ENCODE data around the gene EIF5.

EIF5 gene

DNA sequence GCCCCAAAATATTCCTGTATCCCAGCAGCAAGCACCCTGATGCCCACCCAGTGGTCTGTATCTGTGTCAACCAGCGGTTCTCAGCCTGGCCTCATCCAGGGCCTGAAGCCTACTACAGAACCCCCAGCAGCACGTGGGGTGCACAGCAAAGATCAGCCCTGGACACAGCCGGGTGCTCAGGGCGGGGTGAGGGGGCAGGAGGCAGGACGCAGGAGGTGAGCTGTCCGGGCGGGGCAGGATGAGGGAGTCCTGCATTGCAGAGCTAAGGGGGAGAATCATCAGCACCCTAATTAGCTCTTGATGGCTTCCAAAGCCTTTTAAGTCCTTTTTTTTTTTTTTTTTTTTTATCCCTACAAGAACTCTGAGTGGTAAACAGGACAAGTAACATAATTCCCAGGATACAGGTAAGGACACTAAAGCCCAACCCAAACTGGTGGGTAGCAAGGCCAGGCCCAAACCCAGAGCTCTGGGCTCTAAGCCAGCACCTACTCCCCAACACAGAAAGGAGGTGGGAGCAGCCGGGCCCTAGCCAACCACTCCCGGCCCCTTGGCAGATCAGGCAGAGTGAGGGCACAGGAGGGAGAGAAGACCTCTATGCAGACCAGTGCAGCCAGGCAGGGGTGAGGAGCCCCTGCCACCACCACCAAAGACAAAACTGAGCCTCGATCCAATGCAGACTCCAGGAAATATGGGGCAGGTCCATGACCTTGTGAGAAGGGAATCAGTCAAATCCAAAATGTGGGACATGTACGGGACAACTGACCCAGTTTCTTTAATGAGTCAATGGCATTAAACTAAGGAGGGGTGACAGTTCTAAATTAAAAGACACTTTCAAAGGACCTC lies 32.3 kb upstream of the EIF5 start:
- TF ChIP-seq TAF1 (IDR thresholded peaks at IDR 0.05; ENCODE audit: borderline replicate concordance, insufficient read depth, low read length), result no peak
- TF ChIP-seq FOXP2 (optimal IDR thresholded peaks at IDR 0.05; ENCODE audit: borderline replicate concordance, extremely low read depth, extremely low read length, insufficient read depth), result no peak
- TF ChIP-seq POLR2AphosphoS5 (IDR thresholded peaks at IDR 0.05; ENCODE audit: low read depth, low read length), result no peak
- TF ChIP-seq, protein P1, sequence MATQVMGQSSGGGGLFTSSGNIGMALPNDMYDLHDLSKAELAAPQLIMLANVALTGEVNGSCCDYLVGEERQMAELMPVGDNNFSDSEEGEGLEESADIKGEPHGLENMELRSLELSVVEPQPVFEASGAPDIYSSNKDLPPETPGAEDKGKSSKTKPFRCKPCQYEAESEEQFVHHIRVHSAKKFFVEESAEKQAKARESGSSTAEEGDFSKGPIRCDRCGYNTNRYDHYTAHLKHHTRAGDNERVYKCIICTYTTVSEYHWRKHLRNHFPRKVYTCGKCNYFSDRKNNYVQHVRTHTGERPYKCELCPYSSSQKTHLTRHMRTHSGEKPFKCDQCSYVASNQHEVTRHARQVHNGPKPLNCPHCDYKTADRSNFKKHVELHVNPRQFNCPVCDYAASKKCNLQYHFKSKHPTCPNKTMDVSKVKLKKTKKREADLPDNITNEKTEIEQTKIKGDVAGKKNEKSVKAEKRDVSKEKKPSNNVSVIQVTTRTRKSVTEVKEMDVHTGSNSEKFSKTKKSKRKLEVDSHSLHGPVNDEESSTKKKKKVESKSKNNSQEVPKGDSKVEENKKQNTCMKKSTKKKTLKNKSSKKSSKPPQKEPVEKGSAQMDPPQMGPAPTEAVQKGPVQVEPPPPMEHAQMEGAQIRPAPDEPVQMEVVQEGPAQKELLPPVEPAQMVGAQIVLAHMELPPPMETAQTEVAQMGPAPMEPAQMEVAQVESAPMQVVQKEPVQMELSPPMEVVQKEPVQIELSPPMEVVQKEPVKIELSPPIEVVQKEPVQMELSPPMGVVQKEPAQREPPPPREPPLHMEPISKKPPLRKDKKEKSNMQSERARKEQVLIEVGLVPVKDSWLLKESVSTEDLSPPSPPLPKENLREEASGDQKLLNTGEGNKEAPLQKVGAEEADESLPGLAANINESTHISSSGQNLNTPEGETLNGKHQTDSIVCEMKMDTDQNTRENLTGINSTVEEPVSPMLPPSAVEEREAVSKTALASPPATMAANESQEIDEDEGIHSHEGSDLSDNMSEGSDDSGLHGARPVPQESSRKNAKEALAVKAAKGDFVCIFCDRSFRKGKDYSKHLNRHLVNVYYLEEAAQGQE (IDR thresholded peaks at IDR 0.05; ENCODE audit: insufficient read depth in 1 of 2, low read depth in 2 of 2, low read length in 2 of 2), result no peak
- no peak for TF ChIP-seq SIN3A (IDR thresholded peaks at IDR 0.05; ENCODE audit: borderline replicate concordance, insufficient read depth, low read length)

- no peak for TF ChIP-seq FOXP2 (optimal IDR thresholded peaks at IDR 0.05; ENCODE audit: borderline replicate concordance, extremely low read depth, extremely low read length, insufficient read depth)
- no peak for TF ChIP-seq TAF1 (IDR thresholded peaks at IDR 0.05; ENCODE audit: borderline replicate concordance, insufficient read depth, low read length)
- TF ChIP-seq POLR2AphosphoS5 (IDR thresholded peaks at IDR 0.05; ENCODE audit: low read depth, low read length), result no peak
- no peak for TF ChIP-seq SIN3A (IDR thresholded peaks at IDR 0.05; ENCODE audit: borderline replicate concordance, insufficient read depth, low read length)
- TF ChIP-seq, protein P1 (IDR thresholded peaks at IDR 0.05; ENCODE audit: insufficient read depth in 1 of 2, low read depth in 2 of 2, low read length in 2 of 2), result no peak
These were observed 31.1 kb upstream of the EIF5 start for GRCh38 chr14:103302966-103303365.

DNA sequence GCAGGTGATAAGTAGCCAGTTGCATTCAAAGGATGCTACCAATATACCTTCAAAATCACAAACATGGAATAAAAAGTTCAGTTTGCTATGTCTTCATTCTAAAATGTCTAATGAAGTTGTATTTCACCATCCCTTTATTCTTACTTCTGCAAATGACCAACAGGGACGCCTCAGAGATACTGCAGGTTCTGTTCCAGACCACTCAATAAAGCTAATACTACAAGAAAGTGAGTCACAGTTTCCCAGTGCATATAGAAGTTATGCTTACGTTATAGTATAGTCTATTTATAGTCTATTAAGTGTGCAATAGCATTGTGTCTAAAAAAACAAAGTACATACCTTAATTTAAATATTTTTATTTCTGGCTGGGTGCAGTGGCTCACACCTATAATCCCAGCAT lies 29.3 kb upstream of the EIF5 start:
- TF ChIP-seq POLR2AphosphoS5 (IDR thresholded peaks at IDR 0.05; ENCODE audit: low read depth, low read length) (no peak), TAF1 (IDR thresholded peaks at IDR 0.05; ENCODE audit: borderline replicate concordance, insufficient read depth, low read length) (no peak), SIN3A (IDR thresholded peaks at IDR 0.05; ENCODE audit: borderline replicate concordance, insufficient read depth, low read length) (no peak), FOXP2 (optimal IDR thresholded peaks at IDR 0.05; ENCODE audit: borderline replicate concordance, extremely low read depth, extremely low read length, insufficient read depth) (no peak)
- TF ChIP-seq, protein P1 (IDR thresholded peaks at IDR 0.05; ENCODE audit: insufficient read depth in 1 of 2, low read depth in 2 of 2, low read length in 2 of 2), result no peak

GRCh38 chr14:103308717-103309616 lies 25.1 kb upstream of the EIF5 start:
- no peak for TF ChIP-seq SIN3A (IDR thresholded peaks at IDR 0.05; ENCODE audit: borderline replicate concordance, insufficient read depth, low read length)
- no peak for TF ChIP-seq POLR2AphosphoS5 (IDR thresholded peaks at IDR 0.05; ENCODE audit: low read depth, low read length)
- TF ChIP-seq TAF1 (IDR thresholded peaks at IDR 0.05; ENCODE audit: borderline replicate concordance, insufficient read depth, low read length), result no peak
- TF ChIP-seq, protein P1 (IDR thresholded peaks at IDR 0.05; ENCODE audit: insufficient read depth in 1 of 2, low read depth in 2 of 2, low read length in 2 of 2), result no peak
- TF ChIP-seq FOXP2 (optimal IDR thresholded peaks at IDR 0.05; ENCODE audit: borderline replicate concordance, extremely low read depth, extremely low read length, insufficient read depth), result no peak
